ENCODE measurements around the gene EHD4.

GRCh38 chr15:41869770-41870688 is 102.3 kb downstream of the EHD4 start:
- TF ChIP-seq, protein P1, sequence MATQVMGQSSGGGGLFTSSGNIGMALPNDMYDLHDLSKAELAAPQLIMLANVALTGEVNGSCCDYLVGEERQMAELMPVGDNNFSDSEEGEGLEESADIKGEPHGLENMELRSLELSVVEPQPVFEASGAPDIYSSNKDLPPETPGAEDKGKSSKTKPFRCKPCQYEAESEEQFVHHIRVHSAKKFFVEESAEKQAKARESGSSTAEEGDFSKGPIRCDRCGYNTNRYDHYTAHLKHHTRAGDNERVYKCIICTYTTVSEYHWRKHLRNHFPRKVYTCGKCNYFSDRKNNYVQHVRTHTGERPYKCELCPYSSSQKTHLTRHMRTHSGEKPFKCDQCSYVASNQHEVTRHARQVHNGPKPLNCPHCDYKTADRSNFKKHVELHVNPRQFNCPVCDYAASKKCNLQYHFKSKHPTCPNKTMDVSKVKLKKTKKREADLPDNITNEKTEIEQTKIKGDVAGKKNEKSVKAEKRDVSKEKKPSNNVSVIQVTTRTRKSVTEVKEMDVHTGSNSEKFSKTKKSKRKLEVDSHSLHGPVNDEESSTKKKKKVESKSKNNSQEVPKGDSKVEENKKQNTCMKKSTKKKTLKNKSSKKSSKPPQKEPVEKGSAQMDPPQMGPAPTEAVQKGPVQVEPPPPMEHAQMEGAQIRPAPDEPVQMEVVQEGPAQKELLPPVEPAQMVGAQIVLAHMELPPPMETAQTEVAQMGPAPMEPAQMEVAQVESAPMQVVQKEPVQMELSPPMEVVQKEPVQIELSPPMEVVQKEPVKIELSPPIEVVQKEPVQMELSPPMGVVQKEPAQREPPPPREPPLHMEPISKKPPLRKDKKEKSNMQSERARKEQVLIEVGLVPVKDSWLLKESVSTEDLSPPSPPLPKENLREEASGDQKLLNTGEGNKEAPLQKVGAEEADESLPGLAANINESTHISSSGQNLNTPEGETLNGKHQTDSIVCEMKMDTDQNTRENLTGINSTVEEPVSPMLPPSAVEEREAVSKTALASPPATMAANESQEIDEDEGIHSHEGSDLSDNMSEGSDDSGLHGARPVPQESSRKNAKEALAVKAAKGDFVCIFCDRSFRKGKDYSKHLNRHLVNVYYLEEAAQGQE (IDR thresholded peaks at IDR 0.05; ENCODE audit: insufficient read depth in 1 of 2, low read depth in 2 of 2, low read length in 2 of 2): no peak
- TF ChIP-seq FOXP2 (optimal IDR thresholded peaks at IDR 0.05; ENCODE audit: borderline replicate concordance, extremely low read depth, extremely low read length, insufficient read depth): no peak
- no peak for TF ChIP-seq POLR2AphosphoS5 (IDR thresholded peaks at IDR 0.05; ENCODE audit: low read depth, low read length)
- TF ChIP-seq TAF1 (IDR thresholded peaks at IDR 0.05; ENCODE audit: borderline replicate concordance, insufficient read depth, low read length): no peak

All from PFSK-1 (cell line).